Calu3 (cell line): ENCODE measurements around the gene RAD23B. TPM values are rescaled to one million over a fixed set of nuclear protein-coding genes. Genes with fewer than 3 reads are reported as not detected.

Experiments used
- BruUV-seq: library from RNA; stranded (reverse); fragments of 400-500 nt; replicated peaks from 2 replicates; lab custom pipeline; 2021; lab: Mats Ljungman, UMichigan
- CTCF ChIA-PET: fragments of 300-600 bp; sonication (Branson Sonifier 250); formaldehyde crosslinking; loops from one replicate; lab custom pipeline; 2022; ENCODE audit warnings: antibody characterized with exemption; lab: Charles Lee
- DNase-seq: peaks from one replicate; pipeline ENCODE4 v3.0.0; 2022
- H3K27ac Mint-ChIP-seq: one replicate; pipeline ENCODE4 v1.8.0; 2022; ENCODE audit warnings: mixed read lengths; ENCODE audit not compliant: unreplicated experiment
- H3K27me3 Mint-ChIP-seq: one replicate; pipeline ENCODE4 v1.8.0; 2022; ENCODE audit warnings: mixed read lengths; ENCODE audit not compliant: unreplicated experiment
- H3K36me3 Mint-ChIP-seq: one replicate; pipeline ENCODE4 v1.8.0; 2022; ENCODE audit warnings: mild to moderate bottlenecking, moderate library complexity, mixed read lengths; ENCODE audit not compliant: insufficient read depth, unreplicated experiment
- H3K4me1 Mint-ChIP-seq: one replicate; pipeline ENCODE4 v1.8.0; 2022; ENCODE audit warnings: mild to moderate bottlenecking, low read depth, mixed read lengths; ENCODE audit not compliant: unreplicated experiment
- H3K4me3 Mint-ChIP-seq: one replicate; pipeline ENCODE4 v1.8.0; 2022; ENCODE audit warnings: mild to moderate bottlenecking, low read depth, moderate library complexity, mixed read lengths; ENCODE audit not compliant: unreplicated experiment
- H3K9me3 Mint-ChIP-seq: one replicate; pipeline ENCODE4 v1.8.0; 2022; ENCODE audit warnings: low read depth, mixed read lengths; ENCODE audit not compliant: unreplicated experiment
- CTCF ChIP-seq: fragments of 200-600 bp; IDR thresholded peaks from one replicate; pipeline ENCODE4 v1.8.0; 2022; ENCODE audit warnings: antibody characterized with exemption; ENCODE audit not compliant: unreplicated experiment
- intact Hi-C: fragments of 100-400 bp; cut with micrococcal nuclease; formaldehyde crosslinking; loops from one replicate; pipeline ENCODE4 v1.10.0; 2022; ENCODE audit not compliant: unreplicated experiment
- total RNA-seq: library from RNA; stranded (reverse); gene quantifications from 2 replicates; pipeline ENCODE4 v1.2.3, GENCODE V29; 2022

Gene RAD23B
- total RNA-seq, 1 experiment from 2014 or later: 82.3 TPM

DNA sequence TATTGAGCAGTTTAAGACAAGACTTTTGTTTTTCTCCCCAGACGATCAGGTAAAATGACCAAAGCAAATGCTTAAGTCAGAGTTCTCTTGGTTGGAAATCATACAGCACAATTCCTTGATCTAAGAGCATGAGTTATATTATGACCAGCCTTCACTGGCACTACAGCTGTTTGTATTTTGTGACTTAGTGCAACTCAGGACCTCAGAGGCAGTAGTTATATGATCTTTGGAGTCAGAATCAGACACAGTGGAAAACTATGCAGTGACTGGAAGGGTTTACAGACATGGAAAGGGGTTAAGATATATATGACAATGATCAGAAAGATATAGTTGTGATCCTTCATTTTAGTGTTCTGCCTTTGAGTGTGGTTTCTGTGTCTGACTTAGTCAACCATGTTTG lies 24.3 kb downstream of the RAD23B start:
- Mint-ChIP-seq H3K27me3 (no peaks in the 10 kb centered on the region), H3K36me3 (peaks cover 37% of the 10 kb centered on the region), H3K9me3 (no peaks in the 10 kb centered on the region), H3K27ac (no peak overlapping the region), H3K4me1 (no peaks in the 10 kb centered on the region), H3K4me3 (no peak overlapping the region)
- BruUV-seq: no TSS peak
- no peak for DNase-seq
- CTCF ChIA-PET: no interaction called here
- intact Hi-C loops: no loop called here
- no peak for TF ChIP-seq CTCF

GRCh38 chr9:107308461-107308860 lies 25.4 kb downstream of the RAD23B start:
- intact Hi-C loops: no loop called here
- no peak overlapping the region for H3K27ac Mint-ChIP-seq
- peaks cover 44% of the 10 kb centered on the region for H3K36me3 Mint-ChIP-seq
- TF ChIP-seq CTCF: no peak
- no peaks in the 10 kb centered on the region for H3K27me3 Mint-ChIP-seq
- H3K4me1 Mint-ChIP-seq: peaks cover 3% of the 10 kb centered on the region
- no peaks in the 10 kb centered on the region for H3K9me3 Mint-ChIP-seq
- CTCF ChIA-PET: no interaction called here
- DNase-seq: no peak
- BruUV-seq: no TSS peak
- H3K4me3 Mint-ChIP-seq: no peak overlapping the region

DNA sequence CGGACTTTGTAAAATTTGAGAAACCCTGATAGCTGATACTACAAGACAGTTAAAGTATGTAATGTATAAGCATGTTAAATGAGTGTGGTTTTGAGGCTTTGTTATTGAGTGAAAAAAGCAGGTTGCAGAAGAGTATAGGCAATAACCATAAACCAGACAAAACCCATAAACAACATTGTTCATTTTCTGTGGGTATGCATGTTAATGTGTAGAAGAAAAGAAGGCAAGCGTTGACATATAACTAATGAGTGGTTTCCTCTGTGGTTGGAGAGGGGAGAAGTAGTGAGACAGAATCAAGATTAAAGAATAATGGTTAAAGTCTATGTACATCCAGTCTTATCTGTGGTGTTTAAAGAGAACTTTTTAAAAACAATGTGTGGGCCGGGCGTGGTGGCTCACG lies 26.2 kb downstream of the RAD23B start:
- no peak overlapping the region for H3K4me3 Mint-ChIP-seq
- H3K27me3 Mint-ChIP-seq: no peaks in the 10 kb centered on the region
- H3K9me3 Mint-ChIP-seq: no peaks in the 10 kb centered on the region
- peaks cover 50% of the 10 kb centered on the region for H3K36me3 Mint-ChIP-seq
- no TSS peak for BruUV-seq
- no peak overlapping the region for H3K27ac Mint-ChIP-seq
- no peak for DNase-seq
- peaks cover 10% of the 10 kb centered on the region for H3K4me1 Mint-ChIP-seq
- intact Hi-C loops: no loop called here
- TF ChIP-seq CTCF: no peak
- CTCF ChIA-PET: no interaction called here

DNA sequence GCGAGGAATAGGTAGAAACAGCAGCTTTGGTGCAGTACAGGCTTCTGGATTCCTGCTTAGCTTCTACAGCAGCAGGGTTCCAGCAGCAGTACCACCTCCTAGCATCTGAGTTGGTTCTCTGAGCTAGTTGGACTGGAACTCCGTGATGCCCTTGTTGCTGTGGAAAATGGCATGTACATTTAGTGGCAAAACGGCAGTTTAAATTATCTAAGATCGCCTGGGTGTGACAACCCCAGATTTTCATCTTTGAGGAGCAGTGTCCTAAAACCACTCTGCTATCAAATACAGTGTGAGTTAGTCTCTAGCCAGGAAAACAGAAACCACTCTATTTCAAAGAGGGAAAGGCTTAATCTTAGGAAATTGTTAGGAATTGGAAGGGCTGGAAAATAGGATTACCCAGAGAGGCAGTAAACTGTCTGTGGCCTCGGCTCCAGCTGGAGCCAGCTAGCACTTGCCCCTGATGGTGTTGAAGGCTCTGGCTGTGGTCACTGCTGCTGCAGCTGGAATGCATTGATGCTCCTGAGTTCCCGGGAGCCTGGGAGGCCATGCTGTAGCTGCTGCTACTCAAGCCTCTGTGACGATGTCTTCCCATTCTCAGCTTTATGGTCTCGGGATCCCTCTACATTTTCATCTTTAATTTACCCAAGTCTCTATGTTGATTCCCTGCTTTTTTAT lies 29.4 kb downstream of the RAD23B start:
- CTCF ChIA-PET: no interaction called here
- H3K4me3 Mint-ChIP-seq: no peak overlapping the region
- peaks cover 49% of the 10 kb centered on the region for H3K36me3 Mint-ChIP-seq
- TF ChIP-seq CTCF: no peak
- H3K27ac Mint-ChIP-seq: no peak overlapping the region
- no peaks in the 10 kb centered on the region for H3K27me3 Mint-ChIP-seq
- peaks cover 19% of the 10 kb centered on the region for H3K4me1 Mint-ChIP-seq
- no TSS peak for BruUV-seq
- intact Hi-C loops: no loop called here
- no peaks in the 10 kb centered on the region for H3K9me3 Mint-ChIP-seq
- DNase-seq: no peak
